Inflammatory macrophage treated with lipopolysaccharide for 1 hour (primary cell): Measurements from ENCODE around the gene CHST4.
"Not testable (repeated sequence)": the region's sequence is repeated elsewhere in the genome, so short reads cannot be mapped to it uniquely, and the experiment has no call there.

Experiments used
- DNase-seq, 2 donors: peaks; one replicate each; pipeline ENCODE4 v3.0.0-alpha.2; 2020 to 2022

Gene CHST4

GRCh38 chr16:71570144-71570543 is 43.9 kb downstream of the CHST4 start:
- no peak for DNase-seq

- no peak for DNase-seq
Observed at GRCh38 chr16:71572497-71573116, 46.4 kb downstream of the CHST4 start.

- no peak for DNase-seq
Observed at GRCh38 chr16:71573387-71574094, 47.3 kb downstream of the CHST4 start.

GRCh38 chr16:71574702-71575101 is 48.5 kb downstream of the CHST4 start:
- DNase-seq, result no peak

- DNase-seq, result no peak
Observed at GRCh38 chr16:71576971-71577370, 50.7 kb downstream of the CHST4 start, which contains the start of gene TAT. TAT (minus strand) TSS chr16:71577092; CDS start chr16:71576415, 677 bp downstream.

- DNase-seq, result not testable (repeated sequence)
Observed at GRCh38 chr16:71582553-71582848, 56.3 kb downstream of the CHST4 start.

GRCh38 chr16:71584543-71585317 is 58.5 kb downstream of the CHST4 start:
- DNase-seq, result no peak

GRCh38 chr16:71585318-71585703 is 59.1 kb downstream of the CHST4 start:
- no peak for DNase-seq
